Measurements from ENCODE around the gene SSC4D. TPM values are rescaled to one million over a fixed set of nuclear protein-coding genes. Genes with fewer than 3 reads are reported as not detected.

SSC4D gene
- total and polyA plus RNA-seq, 9 of the 15 experiments (the other 6 are each of a cell fraction or from before 2014, with no cell fraction given) = 0.06 to 1.1 (median 0.85) TPM; not detected in 1

- no peaks in the 10 kb centered on the region for H4K20me1 ChIP-seq (replicated peaks; ENCODE audit: control insufficient read depth, insufficient read depth, low read length)
- no peaks in the 10 kb centered on the region for H3K27me3 ChIP-seq (ENCODE audit: control insufficient read depth in 2 of 2, insufficient read depth in 2 of 2, low read length in 2 of 2)
- WGBS (ENCODE audit: insufficient coverage, low coverage, missing lambda C conversion rate) = 95% methylated on average over 1 of the region's 1 CpG
- ATAC-seq (no peak), FAIRE-seq (no peak), DNase-seq (ENCODE audit: extremely low read depth in 1 of 4, low spot score in 3 of 4) (no peak)
- H3K36me3 ChIP-seq (ENCODE audit: control insufficient read depth, insufficient read depth, low read length) = peaks cover 4% of the 10 kb centered on the region; the same call in 2 of the 3 replicates
- TF ChIP-seq VEZF1 (CRISPR knock-in tag; IDR thresholded peaks at IDR 0.05) (no peak), ZNF395 (CRISPR knock-in tag; IDR thresholded peaks at IDR 0.05) (no peak), PATZ1 (CRISPR knock-in tag; IDR thresholded peaks at IDR 0.05; ENCODE audit: borderline replicate concordance) (no peak)
- H3K4me2 ChIP-seq (ENCODE audit: insufficient read depth, low read length) = no peak overlapping the region
- no peak overlapping the region for H3K9ac ChIP-seq (ENCODE audit: insufficient read depth in 1 of 2, low read depth in 2 of 2, low read length in 2 of 2)
- H3K9me3 ChIP-seq (replicated peaks; ENCODE audit: control insufficient read depth, insufficient read depth, low read depth, low read length) = no peaks in the 10 kb centered on the region
- H3K27ac ChIP-seq (ENCODE audit: extremely low read depth, low read depth, low read length) = no peak overlapping the region
- POLR2A ChIA-PET = interaction anchor here (0.7 to 1.6 kb wide), 5 partner anchors 10 to 358 kb away, joined by 3 to 6 read pairs (median 3); no protein-coding TSS in a partner anchor
- CTCF ChIA-PET (ENCODE audit: low intra/inter-chr PET ratio) = no interaction called here
- intact Hi-C loops (cut with micrococcal nuclease) (no loop called here), in situ Hi-C loops (cut with MboI) (no loop called here)
- H2AFZ ChIP-seq (ENCODE audit: low read depth, low read length) = no peak overlapping the region
- no TSS peak for BruUV-seq (replicated peaks)
- H3K4me1 ChIP-seq (replicated peaks in 1 of 2; ENCODE audit: control insufficient read depth in 2 of 2, insufficient read depth in 2 of 2, low read length in 2 of 2) = peaks cover 10 to 16% of the 10 kb centered on the region in 2 experiments; a peak in 3 of 5 replicates
- H3K4me3 ChIP-seq = no peak overlapping the region
- no peaks in the 10 kb centered on the region for H3K9me1 ChIP-seq (ENCODE audit: control insufficient read depth, insufficient read depth, low read length)
- no peaks in the 10 kb centered on the region for H3K79me2 ChIP-seq (ENCODE audit: control insufficient read depth, insufficient read depth, low read length)
These were observed 2.1 kb upstream of the SSC4D start for GRCh38 chr7:76411626-76412025.

Data from K562 (cell line).